A673 (cell line): ENCODE measurements around the gene GDF15.

Experiments
- CTCF ChIP-seq: fragments of 300-800, 200-600 bp; sonication (generic); conservative IDR thresholded peaks from 2 replicates; pipeline ENCODE4 v1.5.1; 2017; ENCODE audit warnings: low read depth, mild to moderate bottlenecking, antibody characterized with exemption, low read length, moderate library complexity, mixed read lengths
- EZH2 ChIP-seq: fragments of 200-600 bp; sonication (generic); IDR thresholded peaks from 2 replicates; pipeline ENCODE4 v1.6.1; 2017; ENCODE audit warnings: borderline replicate concordance, low read depth, mild to moderate bottlenecking, mixed read lengths, antibody characterized with exemption, low read length; ENCODE audit not compliant: poor library complexity, severe bottlenecking

GRCh38 chr19:18431351-18432197, 45.6 kb downstream of the GDF15 start:
- TF ChIP-seq CTCF (no peak), EZH2 (no peak)
